ENCODE data around the gene PRR15. TPM values are rescaled to one million over a fixed set of nuclear protein-coding genes. Genes with fewer than 3 reads are reported as not detected.

PRR15 gene
- total RNA-seq, 1 donor from 2014 or later: 4.1 TPM

DNA sequence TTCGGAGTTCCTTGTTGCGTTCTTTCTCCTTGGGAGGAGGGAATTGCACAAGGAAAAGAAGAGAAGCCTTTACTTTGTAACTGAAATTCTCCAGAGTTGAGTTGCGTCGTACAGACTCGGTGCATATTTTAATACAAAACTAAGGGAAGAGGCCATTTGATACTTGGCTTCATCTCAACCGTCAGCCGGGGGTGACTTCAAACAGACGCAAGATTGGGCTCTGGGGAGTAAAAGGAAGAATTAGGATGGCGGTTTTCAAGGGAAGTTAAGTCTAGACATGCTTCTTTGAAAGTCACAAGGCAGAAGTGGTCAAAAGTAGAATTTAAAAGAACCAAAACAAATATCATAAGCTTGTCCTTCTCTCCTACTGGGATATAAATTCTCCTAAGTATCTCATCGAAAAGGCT lies 1.6 kb downstream of the PRR15 start:
- peaks cover 93% of the 10 kb centered on the region for H3K27me3 ChIP-seq (ENCODE audit: low read depth)
- H3K27ac ChIP-seq: no peak overlapping the region
- peaks cover 43% of the 10 kb centered on the region for H3K4me1 ChIP-seq
- TF ChIP-seq, protein P1, sequence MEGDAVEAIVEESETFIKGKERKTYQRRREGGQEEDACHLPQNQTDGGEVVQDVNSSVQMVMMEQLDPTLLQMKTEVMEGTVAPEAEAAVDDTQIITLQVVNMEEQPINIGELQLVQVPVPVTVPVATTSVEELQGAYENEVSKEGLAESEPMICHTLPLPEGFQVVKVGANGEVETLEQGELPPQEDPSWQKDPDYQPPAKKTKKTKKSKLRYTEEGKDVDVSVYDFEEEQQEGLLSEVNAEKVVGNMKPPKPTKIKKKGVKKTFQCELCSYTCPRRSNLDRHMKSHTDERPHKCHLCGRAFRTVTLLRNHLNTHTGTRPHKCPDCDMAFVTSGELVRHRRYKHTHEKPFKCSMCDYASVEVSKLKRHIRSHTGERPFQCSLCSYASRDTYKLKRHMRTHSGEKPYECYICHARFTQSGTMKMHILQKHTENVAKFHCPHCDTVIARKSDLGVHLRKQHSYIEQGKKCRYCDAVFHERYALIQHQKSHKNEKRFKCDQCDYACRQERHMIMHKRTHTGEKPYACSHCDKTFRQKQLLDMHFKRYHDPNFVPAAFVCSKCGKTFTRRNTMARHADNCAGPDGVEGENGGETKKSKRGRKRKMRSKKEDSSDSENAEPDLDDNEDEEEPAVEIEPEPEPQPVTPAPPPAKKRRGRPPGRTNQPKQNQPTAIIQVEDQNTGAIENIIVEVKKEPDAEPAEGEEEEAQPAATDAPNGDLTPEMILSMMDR (IDR thresholded peaks at IDR 0.05): no peak
- peak overlapping the region; percentile 60 for H3K4me3 ChIP-seq
- intact Hi-C loops (cut with DNase I): no loop called here
- DNase-seq: no peak
- H3K9me3 ChIP-seq: no peaks in the 10 kb centered on the region
- ATAC-seq: no peak
- no peaks in the 10 kb centered on the region for H3K36me3 ChIP-seq

DNA sequence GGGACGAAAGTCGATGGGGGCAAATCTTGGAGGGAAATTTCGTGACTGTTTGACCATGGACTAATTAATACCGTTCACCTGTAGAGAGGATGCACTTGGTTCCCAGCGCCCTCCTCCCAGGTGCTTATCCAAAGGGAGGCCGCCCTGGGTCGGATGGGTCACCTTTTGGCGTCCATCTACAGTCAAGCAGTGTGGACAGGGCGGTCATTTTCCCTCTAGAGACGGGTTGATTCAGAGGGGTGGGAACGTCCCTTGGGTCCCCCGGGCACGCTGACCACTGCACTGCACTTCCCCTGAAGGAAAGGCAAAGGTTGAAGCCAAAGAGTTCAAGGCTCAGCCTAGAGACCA lies 2.0 kb downstream of the PRR15 start:
- no peak overlapping the region for H3K27ac ChIP-seq
- peaks cover 96% of the 10 kb centered on the region for H3K27me3 ChIP-seq (ENCODE audit: low read depth)
- intact Hi-C loops (cut with DNase I): no loop called here
- TF ChIP-seq, protein P1 (IDR thresholded peaks at IDR 0.05): no peak
- no peaks in the 10 kb centered on the region for H3K36me3 ChIP-seq
- H3K4me3 ChIP-seq: peak overlapping the region; percentile 60
- peaks cover 43% of the 10 kb centered on the region for H3K4me1 ChIP-seq
- no peak for ATAC-seq
- H3K9me3 ChIP-seq: no peaks in the 10 kb centered on the region
- no peak for DNase-seq

DNA sequence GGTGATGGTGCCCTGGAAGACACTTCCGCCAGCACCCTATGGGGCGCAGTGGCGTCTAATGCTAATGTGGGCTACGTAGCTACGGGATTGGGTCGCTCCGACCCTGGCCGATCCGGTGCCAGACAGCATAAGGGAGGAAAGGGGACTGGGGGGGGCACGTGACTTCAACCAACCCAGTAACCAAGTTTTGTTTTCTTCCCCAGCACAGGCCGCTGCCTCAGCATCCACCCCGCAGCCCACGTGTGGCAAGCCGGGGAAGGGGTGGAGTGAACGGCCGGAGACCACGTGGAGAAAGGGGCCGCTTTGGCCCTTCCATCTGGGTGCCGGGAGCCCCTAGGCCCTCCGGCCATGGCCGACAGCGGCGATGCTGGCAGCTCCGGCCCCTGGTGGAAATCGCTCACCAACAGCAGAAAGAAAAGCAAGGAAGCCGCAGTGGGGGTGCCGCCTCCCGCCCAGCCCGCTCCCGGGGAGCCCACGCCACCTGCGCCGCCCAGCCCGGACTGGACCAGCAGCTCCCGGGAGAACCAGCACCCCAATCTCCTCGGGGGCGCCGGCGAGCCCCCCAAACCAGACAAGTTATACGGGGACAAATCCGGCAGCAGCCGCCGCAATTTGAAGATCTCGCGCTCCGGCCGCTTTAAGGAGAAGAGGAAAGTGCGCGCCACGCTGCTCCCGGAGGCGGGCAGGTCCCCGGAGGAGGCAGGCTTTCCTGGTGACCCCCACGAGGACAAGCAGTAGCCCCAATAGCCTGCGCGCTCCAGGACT lies 2.5 kb downstream of the PRR15 start:
- intact Hi-C loops (cut with DNase I): no loop called here
- TF ChIP-seq, protein P1 (IDR thresholded peaks at IDR 0.05): no peak
- H3K27ac ChIP-seq: no peak overlapping the region

DNA sequence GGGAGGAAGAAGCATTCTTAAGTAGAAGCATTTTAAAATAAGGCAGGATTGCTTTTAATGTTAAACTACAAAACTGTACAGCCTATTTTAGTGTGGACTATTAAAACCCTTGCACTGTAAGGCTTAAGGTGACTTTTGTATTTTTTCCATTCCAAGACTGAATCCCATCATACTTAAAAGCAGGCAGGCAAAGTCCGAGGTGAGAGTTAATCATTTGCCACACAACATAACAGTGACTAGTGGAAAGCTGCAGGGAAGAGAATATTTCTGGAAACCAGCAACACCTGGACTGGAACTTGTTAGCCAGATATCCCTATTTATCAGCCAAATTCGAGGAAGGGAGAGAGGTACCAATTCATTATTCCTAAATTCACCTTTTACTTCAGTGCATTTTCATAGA lies 3.5 kb downstream of the PRR15 start:
- ATAC-seq: no peak
- intact Hi-C loops (cut with DNase I): no loop called here
- Histone ChIP-seq H3K27ac (no peak overlapping the region), H3K36me3 (no peaks in the 10 kb centered on the region), H3K9me3 (no peaks in the 10 kb centered on the region), H3K4me3 (no peak overlapping the region), H3K27me3 (ENCODE audit: low read depth) (peaks cover 87% of the 10 kb centered on the region), H3K4me1 (peaks cover 43% of the 10 kb centered on the region)
- TF ChIP-seq, protein P1 (IDR thresholded peaks at IDR 0.05): no peak
- no peak for DNase-seq

More for the DNA sequence above, 2.5 kb downstream of the PRR15 start:
- Histone ChIP-seq H3K4me1 (peaks cover 43% of the 10 kb centered on the region), H3K36me3 (no peaks in the 10 kb centered on the region), H3K27me3 (ENCODE audit: low read depth) (peaks cover 96% of the 10 kb centered on the region), H3K9me3 (no peaks in the 10 kb centered on the region), H3K4me3 (peak overlapping the region; percentile 60)
- DNase-seq (peak; percentile 60), ATAC-seq (peak; percentile 34 to 48)

DNA sequence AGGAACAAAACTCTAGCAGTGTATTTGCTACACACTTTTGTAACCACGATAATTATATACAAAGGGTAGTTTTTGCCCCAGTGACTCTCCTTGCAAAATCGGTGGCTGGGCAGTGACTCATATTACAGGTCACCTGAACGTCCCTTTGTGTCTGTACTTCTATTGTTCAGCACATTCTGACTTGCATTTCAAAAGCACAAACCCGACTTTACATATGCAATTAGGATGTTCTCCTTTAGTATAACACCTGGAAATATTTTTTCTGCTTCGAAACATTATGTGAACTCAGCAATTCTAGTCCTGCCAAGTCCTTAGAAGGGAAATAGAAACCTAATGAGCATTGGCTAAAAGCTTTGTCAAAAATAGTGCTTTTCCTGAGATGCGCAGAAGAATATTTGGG lies 6.0 kb downstream of the PRR15 start:
- Histone ChIP-seq H3K4me1 (peaks cover 27% of the 10 kb centered on the region), H3K27ac (no peak overlapping the region), H3K36me3 (no peaks in the 10 kb centered on the region), H3K4me3 (no peak overlapping the region), H3K9me3 (no peaks in the 10 kb centered on the region), H3K27me3 (ENCODE audit: low read depth) (peaks cover 63% of the 10 kb centered on the region)
- DNase-seq (no peak), ATAC-seq (no peak)
- TF ChIP-seq, protein P1 (IDR thresholded peaks at IDR 0.05): no peak
- intact Hi-C loops (cut with DNase I): no loop called here

Data from lower lobe of right lung (tissue), 2 donors.